IPS DF 4.7 (cell line): ENCODE data around the gene CD53.

Experiments
- DNase-seq: peaks from one replicate; pipeline ENCODE4 v3.0.0-alpha.2; 2013; ENCODE audit warnings: low spot score; ENCODE audit errors: extremely low read depth

CD53 gene

DNA sequence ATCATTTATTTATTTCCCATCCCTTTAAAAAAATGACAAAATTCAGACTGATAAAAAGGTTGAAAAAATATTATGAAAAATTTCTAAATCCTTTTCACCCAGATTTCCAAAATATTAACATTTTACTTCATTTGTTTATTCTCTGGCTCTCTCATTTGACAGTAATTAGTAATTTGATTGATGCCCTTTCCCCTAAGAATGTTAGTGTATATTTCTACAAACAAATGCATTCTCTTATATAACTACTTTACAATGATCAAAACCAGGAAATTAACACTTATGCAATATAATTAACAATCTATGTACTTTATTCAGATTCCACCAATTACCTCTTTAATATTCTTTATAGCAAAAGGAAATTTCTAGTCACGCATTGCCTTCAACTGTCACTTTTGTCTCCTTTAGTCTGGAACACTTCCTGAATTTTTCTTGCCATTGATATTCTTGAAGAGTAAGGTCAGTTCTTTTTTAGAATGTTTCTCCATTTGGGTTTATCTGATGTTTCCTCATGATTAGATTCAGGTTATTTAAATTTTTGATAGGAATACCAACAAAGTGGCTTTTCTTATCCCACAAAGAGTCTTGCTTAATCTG is 3.9 kb downstream of the CD53 start:
- DNase-seq: no peak

DNA sequence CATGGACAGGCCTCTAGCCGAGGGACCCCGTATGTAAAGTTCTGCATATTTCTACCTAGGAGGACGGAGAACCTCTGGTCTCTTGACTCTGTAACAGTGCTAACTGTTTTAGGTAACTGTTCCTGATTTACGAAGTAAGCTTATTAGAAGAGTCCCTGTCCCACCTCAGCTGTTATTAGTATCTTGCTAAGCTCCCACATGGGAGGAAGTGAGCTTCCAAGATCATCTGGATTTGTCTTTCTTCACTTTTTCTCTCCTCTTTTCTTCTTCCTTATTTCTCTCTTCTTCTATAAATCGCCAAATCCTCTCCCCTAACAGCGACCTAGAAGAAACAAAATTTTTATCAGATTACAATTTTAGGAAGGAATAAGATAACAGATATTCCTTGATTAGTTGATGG is 4.4 kb downstream of the CD53 start:
- DNase-seq: no peak

DNA sequence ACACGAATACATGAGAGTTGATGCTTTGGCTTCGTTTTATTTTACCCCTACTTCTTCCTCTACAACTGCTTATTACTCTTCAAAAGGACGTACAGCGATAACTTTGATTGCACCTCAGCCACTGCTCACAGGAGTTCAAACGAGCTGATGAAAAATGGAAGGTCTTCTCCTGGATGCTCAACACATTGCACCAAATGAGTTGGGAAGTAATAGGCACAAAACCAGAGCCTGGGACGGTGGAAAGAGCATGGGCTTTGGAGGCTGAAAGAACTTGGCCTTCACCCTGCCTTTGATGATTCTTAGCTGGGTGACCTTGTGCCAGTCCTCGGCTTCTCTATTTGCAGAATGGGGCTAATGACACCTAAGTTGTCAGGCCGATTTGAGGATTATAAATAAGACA is 4.8 kb downstream of the CD53 start:
- DNase-seq: no peak

DNA sequence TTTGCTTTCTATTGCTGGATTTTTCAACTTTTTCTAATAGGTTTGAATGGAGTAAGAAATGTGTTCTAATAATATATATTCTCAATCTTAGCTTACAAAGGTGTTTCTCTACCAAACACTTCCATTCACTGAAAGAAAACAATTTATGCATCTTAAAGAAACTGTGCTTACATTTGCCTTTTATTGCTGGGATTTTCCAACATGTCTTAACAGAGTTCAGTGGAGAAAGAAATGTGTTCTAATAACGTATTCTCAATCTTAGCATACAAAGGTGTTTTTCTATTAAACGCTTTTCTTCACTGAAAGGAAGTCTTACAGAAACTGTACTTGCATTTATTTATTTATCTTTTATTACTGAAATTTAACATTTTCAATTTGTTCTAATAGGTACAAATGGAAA is 5.6 kb downstream of the CD53 start:
- DNase-seq: no peak

GRCh38 chr1:110878993-110879392 is 6.0 kb downstream of the CD53 start:
- DNase-seq: no peak

GRCh38 chr1:110879758-110880606 is 7.0 kb downstream of the CD53 start:
- no peak for DNase-seq

GRCh38 chr1:110880708-110881374 is 7.9 kb downstream of the CD53 start:
- DNase-seq: no peak

DNA sequence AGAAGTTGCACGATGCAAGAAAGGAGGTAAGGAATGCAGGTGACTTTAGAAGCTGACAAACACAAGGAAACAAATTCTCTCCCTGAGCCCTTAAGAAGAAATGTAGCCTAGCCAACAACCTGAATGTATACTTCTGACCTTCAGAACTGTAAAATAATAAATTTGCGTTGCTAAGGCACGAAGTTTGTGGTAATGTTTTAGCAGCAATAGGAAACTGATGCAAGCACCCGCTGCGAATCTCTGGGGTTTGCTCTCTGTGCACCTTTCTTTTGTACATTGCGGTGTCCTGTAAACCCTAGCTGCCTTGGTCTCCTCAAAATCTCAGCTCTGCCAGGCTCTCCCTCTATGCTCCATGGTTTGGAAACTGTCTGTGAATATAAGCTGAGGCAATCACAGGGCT is 15.1 kb downstream of the CD53 start:
- DNase-seq: no peak

DNA sequence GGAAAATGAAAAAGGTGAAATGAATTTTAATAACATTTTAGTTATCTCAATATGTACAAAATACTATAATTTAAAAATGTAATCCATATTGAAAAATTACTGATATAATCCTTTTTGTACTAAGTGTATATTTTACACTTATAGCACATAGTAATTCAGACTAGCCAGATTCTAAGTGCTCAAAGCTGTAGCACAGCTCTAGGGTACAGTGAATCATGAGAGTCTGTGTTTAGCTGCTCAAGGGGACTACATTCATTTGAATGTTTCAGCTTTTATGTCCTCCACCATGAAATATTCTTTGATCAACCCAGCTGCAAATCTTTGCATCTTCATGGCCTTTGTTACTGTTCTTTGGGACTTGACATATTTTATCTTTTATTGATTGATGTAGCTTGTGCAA is 15.7 kb downstream of the CD53 start:
- DNase-seq: no peak

DNA sequence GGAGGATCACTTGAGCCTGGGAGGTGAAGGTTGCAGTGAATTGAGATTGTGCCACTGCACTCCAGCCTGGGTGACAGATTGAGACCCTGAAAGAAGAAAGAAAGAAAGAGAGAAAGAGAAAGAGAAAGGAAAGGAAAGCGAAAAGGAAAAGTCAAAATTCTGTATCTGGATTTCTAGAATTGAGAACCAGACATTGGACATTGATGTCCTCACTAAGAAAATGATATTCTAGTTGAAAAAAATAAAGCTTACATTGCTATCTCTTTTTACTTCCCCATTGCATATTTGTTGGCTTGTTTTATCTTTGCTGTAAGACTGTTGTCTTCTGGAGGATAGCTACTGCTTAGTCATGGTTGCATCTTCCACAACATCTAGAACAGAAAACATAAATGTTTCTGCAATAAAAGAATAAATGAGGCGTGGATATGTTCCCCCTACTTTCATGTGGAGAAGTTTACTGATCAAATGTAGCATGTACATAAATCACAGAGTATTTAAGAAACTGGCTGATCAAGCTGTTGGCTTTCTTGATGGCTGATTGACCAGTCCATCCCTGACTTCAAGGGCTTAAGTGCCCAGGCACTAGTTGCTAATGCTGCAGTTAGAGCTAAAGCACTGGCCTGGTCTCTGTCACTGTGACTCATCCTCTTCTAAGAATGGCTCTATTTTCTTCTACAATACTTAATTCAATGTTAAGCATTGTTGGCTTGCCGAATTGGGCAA is 17.7 kb downstream of the CD53 start:
- DNase-seq: no peak

DNA sequence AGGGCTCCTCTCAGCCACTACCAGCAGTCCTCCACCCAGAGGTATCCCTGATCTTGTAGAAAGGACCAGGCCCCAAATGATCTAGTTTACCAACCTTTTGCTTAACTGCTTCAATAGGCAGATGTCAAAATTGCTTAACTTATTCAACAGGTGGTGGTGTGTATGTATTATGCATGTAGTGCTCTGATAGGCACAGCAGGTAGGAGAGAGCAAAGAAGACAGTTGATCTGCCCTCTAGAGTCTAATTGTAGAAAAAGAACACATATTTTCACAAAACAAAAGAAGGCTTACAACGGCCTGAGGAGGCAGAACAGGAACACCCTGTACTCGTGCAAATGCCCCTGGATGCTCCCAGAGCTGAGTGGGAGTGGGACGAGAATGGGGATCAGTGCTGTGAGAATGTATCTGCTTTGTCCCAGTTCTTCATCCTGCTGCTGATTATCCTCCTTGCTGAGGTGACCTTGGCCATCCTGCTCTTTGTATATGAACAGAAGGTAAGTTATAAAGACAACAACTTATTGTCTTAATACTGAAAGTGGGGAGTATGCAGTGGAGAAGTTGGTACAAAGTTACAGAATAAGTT is 21.1 kb downstream of the CD53 start:
- no peak for DNase-seq

DNA sequence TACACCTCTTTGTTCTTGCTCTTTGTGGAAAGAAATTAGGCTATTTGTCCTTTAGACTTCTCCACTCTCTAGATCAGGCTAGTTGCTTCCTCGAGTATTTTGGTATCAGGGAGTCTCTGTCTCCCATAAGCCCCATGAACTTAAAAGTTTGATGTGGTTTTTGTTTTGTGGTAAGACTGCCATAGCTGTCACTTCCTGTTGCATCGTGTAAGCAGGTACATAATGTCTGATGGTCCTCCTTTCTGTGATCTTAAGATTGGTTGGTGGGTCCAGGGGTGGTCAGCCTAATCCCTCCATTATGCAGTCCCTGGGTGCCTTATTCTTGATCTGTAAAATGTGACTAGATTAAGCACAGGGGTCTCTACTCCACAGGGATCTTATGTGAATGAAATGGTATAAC is 23.1 kb downstream of the CD53 start:
- DNase-seq: no peak

GRCh38 chr1:110897681-110898080 is 24.7 kb downstream of the CD53 start:
- no peak for DNase-seq

DNA sequence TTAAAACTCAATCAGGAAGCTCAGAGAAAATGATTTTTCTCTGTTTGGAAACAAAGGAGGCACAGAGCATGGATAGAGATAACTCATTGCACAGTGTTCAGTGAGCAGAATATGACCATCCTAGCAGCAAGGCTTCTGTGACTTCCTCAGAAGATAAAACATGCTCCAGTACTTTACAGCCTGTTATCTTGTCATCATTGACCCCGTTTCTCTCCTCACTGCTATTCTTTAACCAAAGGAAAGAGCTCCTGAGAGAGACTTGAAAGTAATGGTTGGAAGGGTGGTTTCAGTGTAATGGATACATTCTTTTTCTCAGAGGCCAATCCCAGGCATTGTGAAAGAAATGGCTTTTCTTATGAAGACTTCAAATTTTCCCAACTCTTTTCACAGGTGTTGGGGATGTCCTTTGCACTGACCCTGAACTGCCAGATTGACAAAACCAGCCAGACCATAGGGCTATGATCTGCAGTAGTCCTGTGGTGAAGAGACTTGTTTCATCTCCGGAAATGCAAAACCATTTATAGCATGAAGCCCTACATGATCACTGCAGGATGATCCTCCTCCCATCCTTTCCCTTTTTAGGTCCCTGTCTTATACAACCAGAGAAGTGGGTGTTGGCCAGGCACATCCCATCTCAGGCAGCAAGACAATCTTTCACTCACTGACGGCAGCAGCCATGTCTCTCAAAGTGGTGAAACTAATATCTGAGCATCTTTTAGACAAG is 25.9 kb downstream of the CD53 start:
- no peak for DNase-seq

- DNase-seq: no peak
Measured at GRCh38 chr1:110899458-110899843, 26.5 kb downstream of the CD53 start.

DNA sequence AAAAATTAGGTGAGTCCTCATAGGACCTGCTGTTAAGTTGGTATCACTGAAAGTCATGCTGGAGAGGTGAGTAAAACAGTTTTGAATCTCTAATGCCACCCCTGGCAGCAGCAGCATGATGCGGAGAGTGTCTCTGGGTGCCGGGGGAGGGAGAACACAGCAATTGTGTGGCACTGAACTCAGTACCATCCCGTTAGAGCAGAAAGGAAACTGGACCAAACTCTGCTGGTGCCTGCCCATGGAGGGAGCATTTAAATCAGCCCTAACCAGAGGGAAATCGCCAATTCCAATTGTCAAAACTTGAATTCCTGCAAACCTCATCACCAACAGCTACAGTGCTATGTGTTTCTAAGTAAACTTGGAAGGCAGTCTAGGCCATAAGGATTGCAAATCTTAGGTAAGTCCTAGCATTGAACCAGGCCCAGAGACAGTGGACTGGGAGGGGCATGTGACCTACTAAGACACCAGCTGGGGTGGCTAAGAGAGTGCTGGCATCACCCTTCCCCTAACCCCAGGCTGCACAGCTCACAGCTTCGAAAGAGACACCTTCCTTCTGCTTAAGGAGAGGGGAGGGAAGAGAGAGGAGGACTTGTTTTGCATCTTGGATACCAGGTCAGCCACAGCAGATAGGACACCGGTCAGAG is 30.0 kb downstream of the CD53 start:
- DNase-seq: no peak

DNA sequence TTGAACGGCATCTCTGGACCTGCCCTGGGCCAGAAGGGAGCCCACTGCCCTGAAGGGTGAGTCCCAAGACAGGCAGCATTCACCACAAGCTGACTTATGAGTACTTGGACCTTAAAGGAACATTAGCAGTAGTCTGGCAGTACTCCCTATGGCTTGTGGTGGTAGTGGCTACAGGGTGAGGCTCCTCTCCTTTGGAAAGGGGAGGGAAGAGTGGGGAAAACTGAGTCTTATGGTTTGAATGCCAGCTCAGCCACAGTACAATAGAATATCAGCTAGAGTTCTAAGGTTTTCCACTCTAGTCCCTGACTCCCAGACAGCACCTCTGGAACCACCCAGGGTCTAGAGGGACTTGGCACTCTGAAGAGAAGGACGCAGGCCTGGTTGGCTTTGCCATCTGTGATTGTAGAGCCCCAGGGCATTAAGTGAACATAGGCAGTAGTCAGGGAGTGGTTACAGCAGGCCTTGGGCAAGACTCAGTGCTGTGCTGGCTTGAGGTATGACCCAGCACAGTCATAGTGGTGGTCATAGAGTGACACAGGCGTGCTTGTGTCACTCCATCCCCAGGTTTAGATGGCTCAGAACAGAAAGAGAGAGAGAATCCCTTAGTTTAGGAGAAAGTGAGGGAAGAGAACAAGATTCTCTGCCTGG is 31.0 kb downstream of the CD53 start:
- no peak for DNase-seq

GRCh38 chr1:110912784-110913183 is 39.8 kb downstream of the CD53 start:
- DNase-seq: no peak

DNA sequence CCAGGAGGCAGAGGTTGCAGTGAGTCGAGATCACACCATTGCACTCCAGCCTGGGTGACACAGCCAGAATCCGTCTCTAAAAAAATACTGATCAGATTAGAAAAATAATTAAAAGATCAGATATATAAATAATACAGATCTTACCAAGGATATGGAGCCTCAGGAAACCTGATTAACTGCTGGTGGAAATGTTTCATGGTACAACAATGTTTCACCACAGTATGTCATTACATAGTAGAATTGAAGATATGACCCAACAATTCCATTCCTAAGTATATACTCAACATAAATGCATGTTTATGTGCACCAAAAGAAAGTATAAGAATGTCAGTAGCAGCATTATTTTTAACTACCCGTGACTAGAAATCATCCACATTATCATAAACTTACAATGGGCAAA is 41.7 kb downstream of the CD53 start:
- DNase-seq: no peak

DNA sequence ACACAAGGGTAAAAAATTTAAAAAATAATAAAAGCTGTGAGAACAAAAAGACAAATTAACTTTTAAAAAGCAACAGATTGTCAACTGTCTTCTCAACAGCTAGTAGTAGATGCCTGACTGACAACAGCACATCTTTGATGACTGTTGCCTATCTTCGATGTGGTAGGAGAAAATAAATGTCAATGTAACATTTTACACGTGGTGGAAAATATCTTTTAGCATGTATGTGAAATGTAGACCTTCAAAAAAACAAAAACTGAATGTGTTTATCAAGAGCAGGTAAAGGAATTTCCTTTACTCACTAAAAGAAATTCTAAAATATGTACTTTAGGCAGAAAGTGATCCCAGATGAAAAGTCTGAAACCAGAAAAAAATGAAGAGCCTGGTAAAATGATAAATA is 42.9 kb downstream of the CD53 start:
- no peak for DNase-seq
